GM23338 (cell line): ENCODE results near the gene TEKT2.

ENCODE experiments used
- CREB1 ChIP-seq: fragments of 250-450 bp; sonication (Bioruptor Pico); IDR thresholded peaks from 2 replicates; pipeline ENCODE4 v1.5.0; 2020; ENCODE audit warnings: low read depth, mild to moderate bottlenecking, moderate library complexity
- EZH2 ChIP-seq: fragments of 200-600 bp; sonication (generic); IDR thresholded peaks from one replicate; pipeline ENCODE4 v1.8.0; 2017; ENCODE audit warnings: antibody characterized with exemption, mild to moderate bottlenecking, low read depth; ENCODE audit not compliant: unreplicated experiment
- EZH2phosphoT487 ChIP-seq: fragments of 200-600 bp; sonication (generic); IDR thresholded peaks from one replicate; pipeline ENCODE4 v1.8.1; 2018; ENCODE audit warnings: antibody characterized with exemption; ENCODE audit not compliant: unreplicated experiment
- JUNB ChIP-seq: IDR thresholded peaks from one replicate; pipeline ENCODE4 v1.6.1; 2016; ENCODE audit warnings: antibody characterized with exemption; ENCODE audit not compliant: unreplicated experiment
- NANOG ChIP-seq: IDR thresholded peaks from 2 replicates; pipeline ENCODE4 v1.6.1; 2016; ENCODE audit warnings: antibody characterized with exemption, borderline replicate concordance
- POLR2AphosphoS5 ChIP-seq: IDR thresholded peaks from 2 replicates; pipeline ENCODE4 v1.6.1; 2016; ENCODE audit warnings: antibody characterized with exemption, low read depth
- ZNF331 ChIP-seq: fragments of 250-450 bp; sonication (Bioruptor Pico); IDR thresholded peaks from 2 replicates; pipeline ENCODE4 v1.5.0; 2020; ENCODE audit warnings: low read depth, mild to moderate bottlenecking, moderate library complexity
- TF ChIP-seq, protein P1 (sequence below), 2 experiments: fragments of 200-600 bp in 1 of 2; sonication (generic) in 1 of 2; conservative IDR thresholded peaks; 2 replicates each; pipeline versions ENCODE4 v1.5.1 to v1.6.1; 2016 to 2017; ENCODE audit warnings: antibody characterized with exemption in 2 of 2, low read depth in 2 of 2, mild to moderate bottlenecking in 2 of 2, moderate library complexity in 1 of 2
- TF ChIP-seq, protein P2 (sequence below): IDR thresholded peaks from one replicate; pipeline ENCODE4 v1.6.1; 2018; ENCODE audit warnings: antibody characterized with exemption; ENCODE audit not compliant: unreplicated experiment

DNA sequence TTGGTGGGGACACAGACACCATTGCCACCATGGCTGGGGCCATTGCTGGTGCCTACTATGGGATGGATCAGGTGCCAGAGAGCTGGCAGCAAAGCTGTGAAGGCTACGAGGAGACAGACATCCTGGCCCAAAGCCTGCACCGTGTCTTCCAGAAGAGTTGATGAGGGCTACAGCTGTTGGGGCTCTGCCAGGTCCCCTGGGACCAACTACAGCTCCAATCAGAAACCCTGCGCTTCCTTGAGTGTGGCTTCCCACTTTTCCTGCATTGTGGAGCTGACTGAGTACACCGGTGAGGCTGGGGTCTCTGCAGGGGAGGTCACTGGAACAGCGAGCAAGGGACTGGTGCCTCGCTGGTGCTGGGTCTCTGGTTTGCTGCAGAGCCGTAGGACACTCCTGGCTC is 9.3 kb downstream of the TEKT2 start:
- TF ChIP-seq, protein P1, sequence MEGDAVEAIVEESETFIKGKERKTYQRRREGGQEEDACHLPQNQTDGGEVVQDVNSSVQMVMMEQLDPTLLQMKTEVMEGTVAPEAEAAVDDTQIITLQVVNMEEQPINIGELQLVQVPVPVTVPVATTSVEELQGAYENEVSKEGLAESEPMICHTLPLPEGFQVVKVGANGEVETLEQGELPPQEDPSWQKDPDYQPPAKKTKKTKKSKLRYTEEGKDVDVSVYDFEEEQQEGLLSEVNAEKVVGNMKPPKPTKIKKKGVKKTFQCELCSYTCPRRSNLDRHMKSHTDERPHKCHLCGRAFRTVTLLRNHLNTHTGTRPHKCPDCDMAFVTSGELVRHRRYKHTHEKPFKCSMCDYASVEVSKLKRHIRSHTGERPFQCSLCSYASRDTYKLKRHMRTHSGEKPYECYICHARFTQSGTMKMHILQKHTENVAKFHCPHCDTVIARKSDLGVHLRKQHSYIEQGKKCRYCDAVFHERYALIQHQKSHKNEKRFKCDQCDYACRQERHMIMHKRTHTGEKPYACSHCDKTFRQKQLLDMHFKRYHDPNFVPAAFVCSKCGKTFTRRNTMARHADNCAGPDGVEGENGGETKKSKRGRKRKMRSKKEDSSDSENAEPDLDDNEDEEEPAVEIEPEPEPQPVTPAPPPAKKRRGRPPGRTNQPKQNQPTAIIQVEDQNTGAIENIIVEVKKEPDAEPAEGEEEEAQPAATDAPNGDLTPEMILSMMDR (conservative IDR thresholded peaks at IDR 0.05; ENCODE audit: low read depth in 2 of 2): no peak
- TF ChIP-seq NANOG: no peak
- no peak for TF ChIP-seq POLR2AphosphoS5
- TF ChIP-seq EZH2: no peak
- no peak for TF ChIP-seq CREB1
- TF ChIP-seq EZH2phosphoT487: no peak
- no peak for TF ChIP-seq JUNB
- TF ChIP-seq, protein P2, sequence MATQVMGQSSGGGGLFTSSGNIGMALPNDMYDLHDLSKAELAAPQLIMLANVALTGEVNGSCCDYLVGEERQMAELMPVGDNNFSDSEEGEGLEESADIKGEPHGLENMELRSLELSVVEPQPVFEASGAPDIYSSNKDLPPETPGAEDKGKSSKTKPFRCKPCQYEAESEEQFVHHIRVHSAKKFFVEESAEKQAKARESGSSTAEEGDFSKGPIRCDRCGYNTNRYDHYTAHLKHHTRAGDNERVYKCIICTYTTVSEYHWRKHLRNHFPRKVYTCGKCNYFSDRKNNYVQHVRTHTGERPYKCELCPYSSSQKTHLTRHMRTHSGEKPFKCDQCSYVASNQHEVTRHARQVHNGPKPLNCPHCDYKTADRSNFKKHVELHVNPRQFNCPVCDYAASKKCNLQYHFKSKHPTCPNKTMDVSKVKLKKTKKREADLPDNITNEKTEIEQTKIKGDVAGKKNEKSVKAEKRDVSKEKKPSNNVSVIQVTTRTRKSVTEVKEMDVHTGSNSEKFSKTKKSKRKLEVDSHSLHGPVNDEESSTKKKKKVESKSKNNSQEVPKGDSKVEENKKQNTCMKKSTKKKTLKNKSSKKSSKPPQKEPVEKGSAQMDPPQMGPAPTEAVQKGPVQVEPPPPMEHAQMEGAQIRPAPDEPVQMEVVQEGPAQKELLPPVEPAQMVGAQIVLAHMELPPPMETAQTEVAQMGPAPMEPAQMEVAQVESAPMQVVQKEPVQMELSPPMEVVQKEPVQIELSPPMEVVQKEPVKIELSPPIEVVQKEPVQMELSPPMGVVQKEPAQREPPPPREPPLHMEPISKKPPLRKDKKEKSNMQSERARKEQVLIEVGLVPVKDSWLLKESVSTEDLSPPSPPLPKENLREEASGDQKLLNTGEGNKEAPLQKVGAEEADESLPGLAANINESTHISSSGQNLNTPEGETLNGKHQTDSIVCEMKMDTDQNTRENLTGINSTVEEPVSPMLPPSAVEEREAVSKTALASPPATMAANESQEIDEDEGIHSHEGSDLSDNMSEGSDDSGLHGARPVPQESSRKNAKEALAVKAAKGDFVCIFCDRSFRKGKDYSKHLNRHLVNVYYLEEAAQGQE: no peak
- no peak for TF ChIP-seq ZNF331
